ENCODE data around the gene SLCO2B1.

SLCO2B1 gene

GRCh38 chr11:75166791-75167190 lies 15.9 kb downstream of the SLCO2B1 start:
- TF ChIP-seq POLR2AphosphoS5 (IDR thresholded peaks at IDR 0.05; ENCODE audit: low read depth) (no peak), CTCF (IDR thresholded peaks at IDR 0.05; ENCODE audit: insufficient read depth, low read length) (no peak), REST (IDR thresholded peaks at IDR 0.05; ENCODE audit: insufficient replicate concordance, low read depth) (no peak), GABPA (IDR thresholded peaks at IDR 0.05; ENCODE audit: low read depth) (no peak), SPI1 (IDR thresholded peaks at IDR 0.05; ENCODE audit: borderline replicate concordance, low read depth) (no peak)
- no peak overlapping the region for H3K27ac ChIP-seq (replicated peaks)
- no peak for DNase-seq (ENCODE audit: low read depth in 1 of 2, low spot score in 1 of 2)
- no peaks in the 10 kb centered on the region for H3K27me3 ChIP-seq (ENCODE audit: insufficient read depth, poor library complexity, severe bottlenecking)
- no peak overlapping the region for H3K4me3 ChIP-seq (replicated peaks; ENCODE audit: insufficient read depth, low read length)

GRCh38 chr11:75167617-75168016 lies 16.7 kb downstream of the SLCO2B1 start:
- TF ChIP-seq GABPA (IDR thresholded peaks at IDR 0.05; ENCODE audit: low read depth), result no peak
- TF ChIP-seq SPI1 (IDR thresholded peaks at IDR 0.05; ENCODE audit: borderline replicate concordance, low read depth), result no peak
- TF ChIP-seq REST (IDR thresholded peaks at IDR 0.05; ENCODE audit: insufficient replicate concordance, low read depth), result no peak
- no peak for TF ChIP-seq POLR2AphosphoS5 (IDR thresholded peaks at IDR 0.05; ENCODE audit: low read depth)
- TF ChIP-seq CTCF (IDR thresholded peaks at IDR 0.05; ENCODE audit: insufficient read depth, low read length), result no peak
- no peak for DNase-seq (ENCODE audit: low read depth in 1 of 2, low spot score in 1 of 2)
- H3K27ac ChIP-seq (replicated peaks), result no peak overlapping the region
- H3K4me3 ChIP-seq (replicated peaks; ENCODE audit: insufficient read depth, low read length), result no peak overlapping the region
- H3K27me3 ChIP-seq (ENCODE audit: insufficient read depth, poor library complexity, severe bottlenecking), result no peaks in the 10 kb centered on the region

GRCh38 chr11:75169101-75169885 lies 18.4 kb downstream of the SLCO2B1 start:
- TF ChIP-seq GABPA (IDR thresholded peaks at IDR 0.05; ENCODE audit: low read depth), result no peak
- TF ChIP-seq REST (IDR thresholded peaks at IDR 0.05; ENCODE audit: insufficient replicate concordance, low read depth), result no peak
- no peak for TF ChIP-seq SPI1 (IDR thresholded peaks at IDR 0.05; ENCODE audit: borderline replicate concordance, low read depth)
- TF ChIP-seq CTCF (IDR thresholded peaks at IDR 0.05; ENCODE audit: insufficient read depth, low read length), result no peak
- TF ChIP-seq POLR2AphosphoS5 (IDR thresholded peaks at IDR 0.05; ENCODE audit: low read depth), result no peak
- Histone ChIP-seq H3K27ac (replicated peaks) (no peak overlapping the region), H3K4me3 (replicated peaks; ENCODE audit: insufficient read depth, low read length) (no peak overlapping the region), H3K27me3 (ENCODE audit: insufficient read depth, poor library complexity, severe bottlenecking) (no peaks in the 10 kb centered on the region)
- DNase-seq (ENCODE audit: low read depth in 1 of 2, low spot score in 1 of 2), result no peak

Data from HL-60 (cell line).